Right renal pelvis (tissue), 4 donors: Measurements from ENCODE around the gene SERGEF. TPM values are rescaled to one million over a fixed set of nuclear protein-coding genes. Genes with fewer than 3 reads are reported as not detected.

Source experiments
- DNase-seq, 4 donors: peaks; one replicate each; pipeline ENCODE4 v3.0.0-alpha.2; 2013; ENCODE audit warnings: low read depth in 4 of 4, low spot score in 3 of 4, missing footprints in 1 of 4
- polyA plus RNA-seq, 4 donors: library from polyadenylated mRNA; unstranded; fragments of 120-200 nt; gene quantifications; one replicate each; pipeline ENCODE4 v1.2.1, GENCODE V29; 2013; ENCODE audit not compliant: insufficient read length in 4 of 4

SERGEF gene
- polyA plus RNA-seq, result 10 to 100 TPM; 19.6 to 22.5 (median 21.8) TPM

DNA sequence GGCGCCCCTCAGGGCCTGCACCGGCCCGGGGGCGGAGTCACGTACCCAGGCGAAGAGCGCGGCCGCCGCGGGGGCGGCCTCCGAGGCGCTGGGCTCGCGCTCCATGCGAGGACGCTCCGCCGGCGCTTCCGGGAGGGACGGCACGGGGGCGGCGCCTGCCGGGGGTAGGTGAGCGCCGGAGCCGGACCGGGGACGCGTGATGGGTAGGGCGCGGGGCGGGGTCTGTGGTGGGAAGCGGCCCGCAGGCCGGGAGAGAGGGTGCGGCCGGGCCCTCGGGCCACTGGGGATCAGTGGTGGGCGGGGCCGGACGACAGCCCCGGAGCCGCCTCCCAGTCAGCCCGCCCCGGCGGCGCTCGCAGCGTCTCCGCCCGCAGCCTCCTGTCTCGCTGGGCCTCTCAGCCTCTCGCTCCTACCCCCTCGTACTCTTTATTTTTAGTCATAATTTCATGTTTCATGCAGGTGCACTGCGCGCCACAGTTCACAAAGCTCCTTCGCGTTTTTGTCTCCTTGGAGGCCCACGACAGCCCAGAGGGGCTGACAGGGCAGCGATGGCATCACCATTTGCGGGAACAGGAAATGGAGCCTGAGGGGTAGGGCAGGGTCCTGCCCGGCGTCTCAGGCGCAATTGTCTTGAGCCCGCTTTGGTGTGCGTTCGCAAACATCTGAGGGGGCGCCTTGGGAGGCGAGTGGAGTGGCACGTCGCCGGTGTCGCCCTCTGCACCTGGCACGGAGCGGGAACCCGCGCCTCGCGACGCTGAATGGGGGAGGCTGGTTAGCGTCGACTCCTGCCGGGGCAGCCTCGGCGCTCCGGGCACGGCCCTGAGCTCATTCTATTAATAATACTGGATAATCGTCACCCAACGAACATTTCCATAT, at the start of gene SERGEF:
SERGEF (minus strand) TSS at position 142 of the 876 bp plus-strand sequence; CDS start at position 105, 37 bp downstream.
- DNase-seq, result peak; percentile 53 to 73 (median 62)

DNA sequence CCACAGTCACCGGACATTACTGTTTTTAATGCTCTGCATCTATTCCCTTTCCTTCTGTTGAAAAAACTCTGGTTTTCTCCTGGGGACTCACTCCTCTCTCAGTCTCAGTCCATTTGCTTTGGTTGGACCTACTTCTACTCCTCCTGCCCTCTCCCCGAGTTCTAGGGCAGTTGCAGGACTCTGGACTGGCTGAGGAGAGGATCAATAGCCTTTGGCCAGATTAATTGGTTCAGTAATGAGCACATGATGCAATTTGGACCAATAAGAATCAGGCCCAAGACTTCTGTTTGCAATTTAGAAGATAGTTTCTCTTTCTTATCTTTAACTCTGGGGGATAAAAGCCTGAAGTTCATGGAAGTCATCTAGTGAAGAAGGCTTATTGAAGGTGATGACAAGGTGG, 48.5 kb upstream of the SERGEF start:
- no peak for DNase-seq

DNA sequence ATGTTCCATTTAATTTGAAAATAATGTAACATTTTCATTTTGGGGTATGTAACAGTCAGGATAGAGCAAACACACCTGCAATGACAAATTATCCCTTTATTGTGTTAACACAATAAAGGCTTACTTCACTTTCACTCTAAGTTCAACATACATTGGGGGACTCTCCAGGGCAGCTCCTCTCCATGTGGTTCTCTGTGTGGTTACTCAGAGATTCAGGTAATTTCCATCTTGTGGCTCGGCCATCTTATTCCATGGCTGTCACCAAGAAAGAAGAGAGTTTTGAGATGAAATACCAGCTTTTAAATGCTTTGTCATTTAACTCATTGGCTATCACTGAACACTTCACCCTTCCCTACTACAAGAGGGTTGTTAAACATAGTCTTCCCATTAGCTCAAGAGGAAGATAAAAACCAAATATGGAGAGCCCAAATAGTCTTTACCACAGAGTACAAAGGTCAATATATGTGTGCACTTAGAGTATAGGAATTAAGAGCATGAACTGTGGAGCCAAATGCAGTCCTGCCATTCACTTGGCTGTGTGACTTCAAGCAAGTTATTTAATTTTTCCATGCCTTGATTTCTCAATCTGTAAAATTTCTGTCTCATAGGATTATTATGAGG, 43.8 kb upstream of the SERGEF start:
- no peak for DNase-seq

DNA sequence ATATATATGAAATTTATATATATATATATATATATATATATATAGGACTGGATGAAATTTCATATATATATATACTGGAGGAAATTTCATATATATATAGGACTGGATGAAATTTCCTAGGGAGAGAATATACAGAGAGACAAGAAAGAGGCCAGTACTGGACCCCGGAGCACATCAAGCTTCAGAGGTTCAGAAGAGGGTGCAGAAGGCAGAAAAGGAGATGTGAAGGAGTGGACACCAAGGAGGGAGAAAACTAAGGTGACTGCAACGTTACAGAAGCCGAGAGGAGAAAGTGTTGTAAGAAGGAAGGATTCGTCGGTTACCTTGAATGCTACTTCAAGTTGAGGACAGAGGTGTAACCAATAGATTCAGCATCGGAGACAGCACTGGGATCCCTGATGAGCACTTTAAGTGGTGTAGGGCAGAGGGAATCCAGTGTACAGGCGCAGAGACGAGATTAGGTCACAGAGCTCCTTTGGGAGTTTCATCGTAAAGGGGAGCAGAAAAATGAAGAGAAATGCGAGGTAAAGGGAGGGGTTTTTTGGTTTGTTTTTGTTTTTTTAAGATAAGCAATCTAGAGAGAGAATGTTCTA, 41.8 kb upstream of the SERGEF start:
- DNase-seq, result no peak

DNA sequence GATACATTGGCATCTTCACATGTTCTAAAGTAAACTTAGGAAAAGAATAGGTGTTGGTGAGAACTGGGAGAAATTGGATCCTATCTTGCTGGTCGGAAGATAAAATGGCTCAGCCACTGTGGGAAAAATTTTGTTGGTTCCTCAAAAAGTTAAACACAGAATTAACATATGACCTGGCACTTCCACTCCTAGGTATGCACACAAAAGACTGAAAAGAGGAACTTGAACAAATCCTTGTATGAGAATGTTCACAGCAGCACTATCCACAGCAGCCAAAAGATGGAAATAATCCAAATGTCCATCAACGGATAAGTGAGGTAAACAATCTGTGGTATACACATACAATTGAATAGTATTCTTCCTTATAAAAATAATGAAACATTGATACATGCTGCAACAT, 38.0 kb upstream of the SERGEF start:
- DNase-seq, result no peak

DNA sequence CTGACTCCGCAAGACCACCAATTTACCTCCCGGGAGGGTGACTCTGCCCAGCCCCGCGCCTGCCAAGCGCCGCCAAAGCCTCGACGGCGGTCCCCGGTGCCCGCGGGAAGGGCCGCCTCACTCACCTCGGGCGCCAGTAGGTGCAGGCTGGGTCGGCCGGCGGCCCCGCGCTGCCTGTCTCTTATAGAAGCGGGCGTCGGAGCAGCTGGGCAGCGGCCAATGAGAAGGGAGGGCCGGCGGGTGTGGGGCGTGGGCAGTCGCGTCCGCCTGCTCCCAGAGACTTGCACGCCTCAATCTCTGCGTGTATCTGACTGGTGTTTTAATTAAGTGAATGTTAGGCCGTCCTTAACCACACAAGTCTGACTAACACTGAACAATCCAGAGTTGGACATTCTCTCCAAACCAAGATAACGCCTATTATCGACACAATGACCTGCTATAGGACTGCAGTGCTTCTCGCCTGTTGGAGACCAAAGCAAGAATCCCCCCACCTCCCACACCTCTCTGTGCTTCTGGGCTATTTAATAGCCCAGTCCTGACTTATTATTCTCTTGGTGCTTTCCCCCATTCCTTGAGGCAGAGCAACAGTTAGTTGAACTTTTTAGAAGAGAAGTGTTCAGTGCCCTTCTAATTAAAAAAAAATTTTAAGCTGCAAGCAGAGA, 33.4 kb upstream of the SERGEF start, which contains the start of gene TPH1:
TPH1 (minus strand) TSS at position 154 of the 662 bp plus-strand sequence. CDS start 5,507 bp downstream, outside the sequence.
- DNase-seq, result no peak

DNA sequence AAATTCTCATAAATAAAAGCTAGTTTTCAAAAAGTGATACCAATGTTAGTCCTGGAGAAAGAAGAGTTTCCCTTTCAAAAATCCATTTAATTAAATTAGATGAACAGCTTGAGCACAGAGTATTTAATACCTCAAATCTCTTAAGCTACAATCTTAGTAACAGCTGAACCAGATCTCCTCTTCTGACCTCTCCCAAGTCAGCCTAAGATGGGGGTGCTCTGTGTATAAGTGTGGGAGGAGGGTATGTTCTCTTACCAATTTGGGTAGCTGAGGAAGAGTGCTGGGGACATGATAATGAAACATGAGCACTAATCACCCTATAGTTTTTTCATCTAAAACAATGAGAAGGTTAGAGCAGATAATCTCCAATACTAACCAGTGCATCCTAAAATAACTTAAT, 23.6 kb upstream of the SERGEF start:
- no peak for DNase-seq

DNA sequence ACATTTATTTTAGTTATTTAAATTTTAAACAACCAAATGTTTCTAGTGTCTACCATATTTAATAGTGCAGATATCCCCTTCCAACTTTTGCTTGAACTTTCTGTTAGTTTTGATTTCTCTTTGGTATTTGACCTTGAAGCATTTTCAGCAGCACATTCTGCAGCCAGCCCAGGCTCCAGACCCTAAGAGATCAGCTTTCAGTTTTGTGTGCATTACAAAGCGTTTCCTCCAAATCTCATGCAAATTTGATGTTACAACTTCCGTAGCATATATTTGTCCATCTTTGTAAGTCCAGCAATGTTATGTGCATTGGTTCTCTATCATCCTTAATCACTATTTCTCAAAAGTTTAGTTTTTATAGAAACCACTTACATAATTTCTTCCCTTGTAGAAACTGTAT, 14.6 kb upstream of the SERGEF start:
- no peak for DNase-seq

DNA sequence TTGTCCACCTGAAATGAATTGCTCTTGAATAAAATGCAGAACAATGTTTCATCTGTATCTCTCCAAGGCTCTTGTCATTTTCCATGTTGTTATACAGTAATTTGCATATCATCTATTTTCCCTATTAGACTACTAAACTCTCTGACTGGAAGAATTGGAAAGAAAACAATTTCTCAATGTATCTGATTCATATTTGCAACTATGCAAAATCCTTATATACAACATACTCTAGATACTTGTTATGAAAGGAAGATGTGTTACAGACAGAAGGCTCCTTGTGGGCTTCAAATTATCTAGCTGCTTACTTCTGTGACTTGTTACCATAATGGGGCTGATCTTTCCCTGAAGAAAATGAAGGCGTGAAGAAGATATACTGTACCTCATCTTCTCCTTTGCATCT, 9.6 kb upstream of the SERGEF start:
- DNase-seq, result no peak

DNA sequence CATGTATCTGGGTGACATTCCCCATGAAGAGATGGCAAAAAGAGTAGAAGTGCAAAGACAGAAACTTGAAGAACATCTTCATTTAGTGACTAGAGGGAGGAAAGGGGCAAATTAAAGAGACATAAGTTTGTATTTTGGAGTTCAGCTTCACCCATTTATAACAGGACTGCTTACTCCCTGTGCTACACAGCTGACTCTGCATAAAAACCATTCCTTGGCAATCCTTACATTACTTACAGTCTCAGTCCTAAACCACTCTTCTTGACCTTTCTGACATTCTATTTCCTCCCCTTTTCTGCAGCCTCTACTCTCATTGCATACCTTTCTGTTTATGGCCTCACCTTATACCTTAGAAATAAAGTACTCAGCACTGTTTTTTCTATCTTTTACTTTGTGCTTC, 6.8 kb upstream of the SERGEF start:
- DNase-seq, result no peak

DNA sequence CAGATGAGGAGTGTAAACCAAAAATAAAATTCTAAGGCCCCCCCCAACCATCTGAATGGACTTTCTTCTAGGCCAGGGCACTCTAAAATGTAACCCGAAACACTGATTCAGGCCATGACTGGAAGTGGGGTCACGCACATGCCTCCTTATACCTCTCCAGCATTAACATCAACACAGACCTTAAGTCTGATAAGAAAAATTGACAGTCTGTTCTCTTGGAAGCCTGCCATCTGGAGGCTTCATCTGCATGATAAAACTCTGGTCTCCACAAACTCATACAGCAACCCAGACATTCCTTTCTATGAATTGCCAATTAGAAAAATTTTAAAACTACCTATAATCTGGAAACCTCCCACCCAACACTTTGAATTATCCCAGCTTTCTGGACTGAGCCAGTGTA, 3.9 kb upstream of the SERGEF start:
- DNase-seq, result no peak

DNA sequence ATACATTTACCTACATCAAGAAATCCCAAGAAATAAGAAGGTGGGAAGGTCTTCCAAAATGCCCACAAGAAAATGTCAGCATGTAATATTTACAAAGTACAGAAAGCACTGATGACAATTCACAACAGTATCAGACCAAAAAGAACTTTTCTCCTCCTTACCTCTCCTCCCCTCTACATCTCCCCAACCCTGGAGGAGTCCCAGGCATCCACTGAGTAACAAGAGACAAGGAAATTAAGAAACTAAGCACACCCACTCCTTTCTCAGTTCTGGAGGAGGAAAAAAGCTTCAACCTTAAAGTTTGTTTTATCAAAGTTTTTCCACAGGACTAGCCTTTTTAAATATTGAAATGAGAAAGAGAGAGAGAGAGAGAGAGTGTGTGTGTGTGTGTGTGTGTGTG, 2.0 kb upstream of the SERGEF start:
- DNase-seq, result no peak

DNA sequence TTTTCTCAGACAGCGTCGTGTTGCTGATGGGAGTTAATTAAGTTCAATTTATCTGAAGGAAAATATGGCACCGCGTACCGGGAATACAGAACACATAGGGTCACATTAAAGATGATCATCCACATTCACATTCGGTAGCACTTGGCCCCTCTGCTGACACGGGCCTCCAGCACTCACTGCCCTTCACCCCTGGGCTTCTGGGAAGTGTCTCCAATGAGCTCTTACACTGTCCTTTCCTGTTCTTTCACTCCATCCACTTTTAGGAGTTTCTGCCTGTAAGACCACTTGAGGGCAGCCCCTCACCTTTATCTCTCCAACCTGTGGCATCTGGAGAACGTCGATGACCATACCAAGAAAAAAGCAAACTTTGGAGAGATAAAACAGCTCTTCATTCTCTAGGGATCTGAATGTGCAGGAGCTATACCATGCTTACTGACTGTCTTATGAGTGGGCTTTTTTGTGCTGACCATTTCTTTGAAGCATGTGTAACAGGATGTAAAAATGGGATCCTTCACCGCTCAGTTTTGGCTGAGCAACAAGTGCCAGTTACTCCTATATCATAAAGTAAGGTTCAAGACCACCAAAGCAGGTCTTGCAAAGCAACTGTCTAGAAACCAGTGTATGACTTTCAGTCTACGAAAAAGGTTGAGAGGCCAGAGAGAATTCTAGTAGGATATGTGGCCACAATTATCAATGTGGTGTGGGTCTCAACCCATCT, 1.1 kb upstream of the SERGEF start:
- DNase-seq, result peak in 1 of 4 donors; percentile 4

DNA sequence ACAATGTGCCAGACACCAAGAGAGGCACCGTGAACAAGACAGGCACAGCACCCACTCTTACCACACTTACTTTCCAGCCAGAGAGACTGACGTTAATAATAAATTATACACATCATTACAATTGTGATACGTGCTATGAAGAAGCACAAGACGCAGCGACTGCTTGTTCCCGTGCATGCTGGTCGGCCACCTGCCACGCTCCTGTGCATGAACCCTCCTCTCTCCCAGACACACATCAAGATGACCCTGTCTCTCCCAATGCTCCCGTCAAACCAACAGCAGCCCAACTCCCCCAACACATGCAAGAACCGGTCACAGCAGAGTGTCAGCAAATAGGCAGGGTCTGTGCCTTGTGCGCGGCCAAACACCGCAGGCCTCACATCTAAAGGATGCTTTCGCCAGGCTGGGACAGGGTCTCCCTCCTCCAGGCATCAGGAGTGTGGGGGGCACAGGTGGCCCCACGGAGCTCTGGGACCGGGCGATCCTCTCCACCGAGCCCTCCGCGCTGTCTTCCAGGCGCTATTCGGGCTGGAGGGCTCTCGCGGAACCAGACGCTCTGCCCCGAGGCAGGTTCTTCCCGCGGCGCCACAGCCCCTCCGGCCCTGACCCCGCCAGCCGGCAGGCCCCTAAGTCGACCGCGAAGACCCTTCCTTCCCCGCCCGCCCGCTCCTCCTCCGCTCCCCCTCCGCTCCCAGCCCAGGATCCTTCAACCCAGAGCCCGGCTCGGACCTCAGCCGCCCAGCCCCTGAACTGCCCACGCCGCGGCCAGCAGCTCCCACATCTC, 533 bp downstream of the SERGEF start:
- peak in 2 of 4 donors; percentile 3 to 13 for DNase-seq

DNA sequence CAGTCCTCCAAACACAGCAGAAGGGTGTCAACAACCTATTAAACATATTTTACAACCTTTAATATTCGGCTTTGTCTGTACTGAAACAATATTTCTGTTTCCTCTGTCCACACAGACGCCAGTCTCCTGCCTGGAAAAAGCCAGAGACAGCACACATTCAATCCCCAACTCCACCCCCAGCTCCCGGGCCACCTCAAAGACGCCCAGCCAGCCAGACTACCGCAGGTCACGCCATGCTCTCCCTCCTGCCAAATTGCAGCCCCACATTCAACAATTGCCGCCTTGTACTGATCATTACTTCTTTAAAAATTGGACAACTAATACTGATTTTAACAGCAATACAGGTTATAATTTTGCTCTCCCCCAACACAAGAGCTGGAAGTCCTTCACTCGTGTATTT, 1.2 kb downstream of the SERGEF start:
- no peak for DNase-seq

DNA sequence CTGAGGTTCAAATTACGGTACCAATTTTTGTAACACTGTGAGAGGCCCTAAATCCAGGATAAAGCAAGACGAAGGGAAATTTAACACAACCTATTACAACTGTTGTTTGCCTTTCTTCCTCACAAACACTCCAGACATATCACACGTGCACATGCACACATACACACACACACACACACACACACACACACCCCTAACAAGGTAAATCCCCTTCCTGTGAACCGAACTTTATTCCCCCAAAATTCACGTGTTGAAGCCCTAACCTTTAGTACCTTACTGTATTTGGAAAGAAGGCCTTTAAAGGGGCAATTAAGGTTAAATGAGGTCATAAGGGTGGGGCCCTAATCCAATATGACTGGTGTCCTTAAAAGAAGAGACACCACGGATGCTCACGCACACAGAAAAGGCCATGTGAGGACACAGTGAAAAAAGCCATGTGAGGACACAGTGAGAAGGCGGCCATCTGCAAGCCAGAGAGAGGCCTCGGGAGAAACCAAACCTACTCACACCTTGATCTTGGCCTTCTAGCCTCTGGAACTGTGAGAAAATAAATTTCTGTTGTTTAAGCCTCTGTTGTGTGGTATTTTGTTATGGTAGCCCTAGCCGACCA, 1.8 kb downstream of the SERGEF start:
- no peak for DNase-seq

DNA sequence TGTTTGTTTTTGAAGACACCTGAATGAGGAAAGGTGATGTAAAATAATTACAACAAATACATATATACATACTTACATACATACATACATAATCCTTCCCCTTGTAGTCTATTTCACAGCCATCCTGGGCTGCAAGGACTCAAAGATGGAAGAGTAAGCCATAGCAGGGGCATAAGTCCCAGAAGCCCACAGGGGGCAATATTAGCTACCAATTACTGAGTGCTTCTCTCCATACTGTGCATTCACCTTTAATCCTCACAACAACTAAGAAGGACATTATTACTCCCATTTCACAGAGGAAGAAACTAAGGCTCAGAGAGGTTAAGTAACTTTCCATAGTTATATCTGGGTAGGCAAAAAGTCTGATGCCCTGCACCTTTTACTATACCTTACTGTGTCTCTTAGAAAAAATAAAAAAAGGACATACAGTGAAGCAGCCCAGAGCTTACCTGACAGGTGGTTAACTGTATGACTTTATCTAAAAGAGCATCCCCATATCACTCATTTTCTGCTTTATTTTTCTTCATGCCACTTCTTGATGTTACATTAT, 2.7 kb downstream of the SERGEF start:
- no peak for DNase-seq

DNA sequence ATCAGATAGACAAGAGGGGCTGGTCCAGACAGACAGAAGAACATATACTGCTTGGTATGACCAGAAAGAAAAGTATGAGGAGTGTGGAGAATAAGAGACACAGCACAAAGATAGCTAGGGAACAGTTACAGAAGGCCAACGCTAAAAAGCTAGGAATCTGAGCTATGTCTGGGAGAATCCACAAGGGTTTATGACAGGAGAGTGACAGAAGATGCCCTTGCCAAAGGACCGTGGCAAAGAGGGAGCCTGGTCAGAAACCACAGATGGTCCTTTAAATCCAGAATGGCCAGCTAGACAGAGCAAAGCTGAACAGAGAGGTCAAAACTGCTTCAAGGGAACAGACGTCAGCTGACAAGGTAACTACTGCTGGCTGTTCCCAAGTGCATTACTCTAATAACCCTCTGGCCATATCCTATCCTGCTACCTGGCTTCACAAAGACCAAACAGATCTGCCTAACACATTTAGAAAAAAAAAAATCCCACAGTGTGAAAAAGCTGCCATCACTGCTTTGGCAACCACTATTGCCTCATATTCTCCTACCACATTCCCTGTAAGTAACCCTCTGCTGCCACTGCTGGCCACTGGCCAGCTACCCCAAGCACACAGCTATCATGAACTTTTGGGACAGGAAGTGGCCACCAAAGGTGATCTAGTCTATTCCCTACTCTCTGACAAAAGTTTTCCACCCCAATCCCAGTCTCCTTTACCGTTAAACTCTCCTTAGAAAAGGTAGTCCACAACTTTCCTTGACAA, 7.3 kb downstream of the SERGEF start:
- DNase-seq, result no peak
